Activated effector memory CD4-positive, alpha-beta T cell treated with Interleukin-2 at 50 U/mL for 16 hours (primary cell): ENCODE results near the gene IFI16.
"Not testable (repeated sequence)": the region's sequence is repeated elsewhere in the genome, so short reads cannot be mapped to it uniquely, and the experiment has no call there.

Experiments
- DNase-seq: peaks from one replicate; pipeline ENCODE4 v3.0.0-alpha.2; 2020

The IFI16 gene

GRCh38 chr1:159008744-159009188, 941 bp upstream of the IFI16 start:
- peak; percentile 37 for DNase-seq

GRCh38 chr1:159009287-159009686, 420 bp upstream of the IFI16 start:
- no peak for DNase-seq

GRCh38 chr1:159010391-159010790, 684 bp downstream of the IFI16 start:
- no peak for DNase-seq

GRCh38 chr1:159011001-159011400, 1.3 kb downstream of the IFI16 start:
- DNase-seq, result not testable (repeated sequence)

- DNase-seq, result no peak
Observed at GRCh38 chr1:159011751-159012150, 2.0 kb downstream of the IFI16 start.

GRCh38 chr1:159012495-159012894, 2.8 kb downstream of the IFI16 start:
- DNase-seq, result peak; percentile 16

- no peak for DNase-seq
Observed at GRCh38 chr1:159014003-159014571, 4.4 kb downstream of the IFI16 start.

GRCh38 chr1:159014851-159015250, 5.1 kb downstream of the IFI16 start:
- DNase-seq, result no peak

GRCh38 chr1:159015440-159015909, 5.8 kb downstream of the IFI16 start:
- DNase-seq, result peak; percentile 60

- no peak for DNase-seq
Observed at GRCh38 chr1:159023723-159024122, 14.0 kb downstream of the IFI16 start.

- DNase-seq, result no peak
Observed at GRCh38 chr1:159025043-159025442, 15.3 kb downstream of the IFI16 start.

GRCh38 chr1:159026841-159027240, 17.1 kb downstream of the IFI16 start:
- not testable (repeated sequence) for DNase-seq

GRCh38 chr1:159030311-159030710, 20.6 kb downstream of the IFI16 start:
- DNase-seq, result no peak

GRCh38 chr1:159030877-159031447, 21.3 kb downstream of the IFI16 start:
- DNase-seq, result no peak

- DNase-seq, result no peak
Observed at GRCh38 chr1:159040206-159040605, 30.5 kb downstream of the IFI16 start.

- DNase-seq, result no peak
Observed at GRCh38 chr1:159040893-159041724, 31.4 kb downstream of the IFI16 start.

GRCh38 chr1:159046486-159046885, 36.8 kb downstream of the IFI16 start:
- DNase-seq, result not testable (repeated sequence)

- DNase-seq, result no peak
Observed at GRCh38 chr1:159051436-159051835, 41.7 kb downstream of the IFI16 start.

- no peak for DNase-seq
Observed at GRCh38 chr1:159054427-159054826, 44.7 kb downstream of the IFI16 start.

- no peak for DNase-seq
Observed at GRCh38 chr1:159055181-159055641, 45.5 kb downstream of the IFI16 start.

GRCh38 chr1:159056069-159056698, 46.5 kb downstream of the IFI16 start:
- no peak for DNase-seq

- DNase-seq, result no peak
Observed at GRCh38 chr1:159058751-159059150, 49.0 kb downstream of the IFI16 start.

GRCh38 chr1:159065106-159065505, 55.4 kb downstream of the IFI16 start:
- no peak for DNase-seq
